Measurements from ENCODE around the gene FLOT1. TPM values are rescaled to one million over a fixed set of nuclear protein-coding genes. Genes with fewer than 3 reads are reported as not detected.

FLOT1 gene
- total and polyA plus RNA-seq, 2 of the 13 experiments (the other 11 are each of a cell fraction or from before 2014, with no cell fraction given) = 82.3 to 130 TPM

GRCh38 chr6:30690403-30691207, 51.9 kb downstream of the FLOT1 start, which contains the start of gene NRM (continued):
- TF ChIP-seq HES4 (CRISPR knock-in tag; IDR thresholded peaks at IDR 0.05; ENCODE audit: borderline replicate concordance) (peak; percentile 85; the same call in 1 of the 2 replicates), SP1 (IDR thresholded peaks at IDR 0.05) (peak; percentile 57; the same call in 1 of the 2 replicates), SP1 (CRISPR knock-in tag; IDR thresholded peaks at IDR 0.05) (peak; percentile 94), HMG20B (CRISPR knock-in tag; conservative IDR thresholded peaks at IDR 0.05) (peak; percentile 17; the same call in 1 of the 2 replicates), ZSCAN20 (CRISPR knock-in tag; IDR thresholded peaks at IDR 0.05; ENCODE audit: borderline replicate concordance) (no peak), ZFX (CRISPR knock-in tag; IDR thresholded peaks at IDR 0.05; ENCODE audit: low read depth) (peak; percentile 57), ZBTB1 (CRISPR knock-in tag; IDR thresholded peaks at IDR 0.05; ENCODE audit: borderline replicate concordance) (no peak), GABPA (IDR thresholded peaks at IDR 0.05; ENCODE audit: low read depth, low read length) (peak; percentile 60), GABPA (CRISPR knock-in tag; IDR thresholded peaks at IDR 0.05; ENCODE audit: low read depth) (peak; percentile 75), ZNF674 (CRISPR knock-in tag; IDR thresholded peaks at IDR 0.05; ENCODE audit: low read depth) (no peak), PCBP1 (IDR thresholded peaks at IDR 0.05; ENCODE audit: borderline replicate concordance, low read depth, low read length) (no peak), EP300 (IDR thresholded peaks at IDR 0.05; ENCODE audit: low read depth in 2 of 2, low read length in 2 of 2) (0 out of 4 replicates have a peak, but pooled peaks of 1 of the 2 experiments have one; percentile 20), EP300 (CRISPR knock-in tag; IDR thresholded peaks at IDR 0.05; ENCODE audit: borderline replicate concordance) (no peak), LBX2 (CRISPR knock-in tag; IDR thresholded peaks at IDR 0.05; ENCODE audit: borderline replicate concordance) (no peak), MLLT10 (CRISPR knock-in tag; IDR thresholded peaks at IDR 0.05) (no peak), ATF2 (CRISPR knock-in tag; IDR thresholded peaks at IDR 0.05) (no peak), REL (CRISPR knock-in tag; conservative IDR thresholded peaks at IDR 0.05) (0 out of 2 replicates have a peak, but pooled peaks have one; percentile 49), ZBTB21 (CRISPR knock-in tag; IDR thresholded peaks at IDR 0.05) (no peak), SMARCC2 (IDR thresholded peaks at IDR 0.05) (no peak), NR2F6 (IDR thresholded peaks at IDR 0.05) (no peak), NR2F6 (CRISPR knock-in tag; IDR thresholded peaks at IDR 0.05) (peak; percentile 48; the same call in 1 of the 2 replicates), ZNF776 (CRISPR knock-in tag; IDR thresholded peaks at IDR 0.05) (no peak)
- TF ChIP-seq, protein P1, sequence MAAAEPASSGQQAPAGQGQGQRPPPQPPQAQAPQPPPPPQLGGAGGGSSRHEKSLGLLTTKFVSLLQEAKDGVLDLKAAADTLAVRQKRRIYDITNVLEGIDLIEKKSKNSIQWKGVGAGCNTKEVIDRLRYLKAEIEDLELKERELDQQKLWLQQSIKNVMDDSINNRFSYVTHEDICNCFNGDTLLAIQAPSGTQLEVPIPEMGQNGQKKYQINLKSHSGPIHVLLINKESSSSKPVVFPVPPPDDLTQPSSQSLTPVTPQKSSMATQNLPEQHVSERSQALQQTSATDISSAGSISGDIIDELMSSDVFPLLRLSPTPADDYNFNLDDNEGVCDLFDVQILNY (CRISPR knock-in tag; conservative IDR thresholded peaks at IDR 0.05) = 0 out of 2 replicates have a peak, but pooled peaks have one; percentile 24
- TF ChIP-seq, protein P2, sequence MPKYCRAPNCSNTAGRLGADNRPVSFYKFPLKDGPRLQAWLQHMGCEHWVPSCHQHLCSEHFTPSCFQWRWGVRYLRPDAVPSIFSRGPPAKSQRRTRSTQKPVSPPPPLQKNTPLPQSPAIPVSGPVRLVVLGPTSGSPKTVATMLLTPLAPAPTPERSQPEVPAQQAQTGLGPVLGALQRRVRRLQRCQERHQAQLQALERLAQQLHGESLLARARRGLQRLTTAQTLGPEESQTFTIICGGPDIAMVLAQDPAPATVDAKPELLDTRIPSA (CRISPR knock-in tag; IDR thresholded peaks at IDR 0.05; ENCODE audit: borderline replicate concordance) = no peak
